Epithelial cell of proximal tubule (primary cell): ENCODE results near the gene IL33. TPM values are rescaled to one million over a fixed set of nuclear protein-coding genes. Genes with fewer than 3 reads are reported as not detected.

Experiments used
- DNase-seq: peaks from one replicate; pipeline ENCODE4 v3.0.0-alpha.2; 2011; ENCODE audit warnings: low read depth
- H3K4me3 ChIP-seq: 2 replicates; pipeline ENCODE4 v1.5.1; 2011; ENCODE audit warnings: low read depth, mild to moderate bottlenecking, low read length
- total RNA-seq: library from RNA; depleted of rRNA; stranded (reverse); fragments of >200 nt; gene quantifications from 2 replicates; pipeline ENCODE4 v1.2.3, GENCODE V29; 2015
- TF ChIP-seq, protein P1 (sequence below): conservative IDR thresholded peaks from 2 replicates; pipeline ENCODE4 v1.5.1; 2012; ENCODE audit warnings: low read depth, mild to moderate bottlenecking, low read length

IL33 gene
- total RNA-seq, 1 donor from 2014 or later, result 1.3 TPM

DNA sequence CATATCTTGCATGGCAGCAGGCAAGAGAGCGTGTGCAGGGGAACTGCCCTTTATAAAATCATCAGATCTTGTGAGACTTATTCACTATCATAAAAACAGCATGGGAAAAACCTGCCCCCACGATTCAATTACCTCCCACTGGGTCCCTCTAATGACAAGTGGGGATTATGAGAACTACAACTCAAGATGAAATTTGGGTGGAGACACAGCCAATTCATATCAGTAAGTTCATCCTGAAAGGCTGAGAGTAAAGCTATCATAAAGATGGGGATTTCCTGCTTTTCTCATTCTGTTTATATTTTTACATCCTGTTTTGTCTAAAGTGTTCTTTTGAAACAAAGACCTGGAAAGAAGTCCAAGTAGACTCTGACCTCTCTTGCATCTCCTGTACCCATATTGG, 28.9 kb upstream of the IL33 start:
- H3K4me3 ChIP-seq, result no peak overlapping the region
- TF ChIP-seq, protein P1, sequence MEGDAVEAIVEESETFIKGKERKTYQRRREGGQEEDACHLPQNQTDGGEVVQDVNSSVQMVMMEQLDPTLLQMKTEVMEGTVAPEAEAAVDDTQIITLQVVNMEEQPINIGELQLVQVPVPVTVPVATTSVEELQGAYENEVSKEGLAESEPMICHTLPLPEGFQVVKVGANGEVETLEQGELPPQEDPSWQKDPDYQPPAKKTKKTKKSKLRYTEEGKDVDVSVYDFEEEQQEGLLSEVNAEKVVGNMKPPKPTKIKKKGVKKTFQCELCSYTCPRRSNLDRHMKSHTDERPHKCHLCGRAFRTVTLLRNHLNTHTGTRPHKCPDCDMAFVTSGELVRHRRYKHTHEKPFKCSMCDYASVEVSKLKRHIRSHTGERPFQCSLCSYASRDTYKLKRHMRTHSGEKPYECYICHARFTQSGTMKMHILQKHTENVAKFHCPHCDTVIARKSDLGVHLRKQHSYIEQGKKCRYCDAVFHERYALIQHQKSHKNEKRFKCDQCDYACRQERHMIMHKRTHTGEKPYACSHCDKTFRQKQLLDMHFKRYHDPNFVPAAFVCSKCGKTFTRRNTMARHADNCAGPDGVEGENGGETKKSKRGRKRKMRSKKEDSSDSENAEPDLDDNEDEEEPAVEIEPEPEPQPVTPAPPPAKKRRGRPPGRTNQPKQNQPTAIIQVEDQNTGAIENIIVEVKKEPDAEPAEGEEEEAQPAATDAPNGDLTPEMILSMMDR, result no peak
- no peak for DNase-seq

DNA sequence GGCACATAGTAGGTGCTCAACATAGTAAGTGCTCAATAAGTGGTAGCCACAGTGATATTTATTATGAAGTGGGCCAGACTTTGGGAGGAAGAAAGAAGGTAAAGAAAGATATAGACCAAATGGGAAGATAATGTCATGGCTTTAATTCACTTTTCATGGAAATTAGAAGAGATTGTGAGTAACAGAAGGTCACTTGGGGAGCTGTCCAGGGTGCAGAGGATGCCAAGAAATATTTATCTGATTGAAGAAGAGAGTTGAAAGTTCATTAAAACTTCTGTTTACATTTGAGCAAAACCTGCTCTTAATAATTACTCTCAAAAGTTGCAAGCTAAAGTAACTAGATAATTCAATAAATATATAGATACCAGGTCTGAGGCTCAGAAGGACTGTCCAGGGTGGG, 28.3 kb upstream of the IL33 start:
- no peak for DNase-seq
- H3K4me3 ChIP-seq, result no peak overlapping the region
- TF ChIP-seq, protein P1, result no peak

GRCh38 chr9:6188466-6188865, 27.1 kb upstream of the IL33 start:
- H3K4me3 ChIP-seq, result no peak overlapping the region
- no peak for DNase-seq
- TF ChIP-seq, protein P1, result no peak

DNA sequence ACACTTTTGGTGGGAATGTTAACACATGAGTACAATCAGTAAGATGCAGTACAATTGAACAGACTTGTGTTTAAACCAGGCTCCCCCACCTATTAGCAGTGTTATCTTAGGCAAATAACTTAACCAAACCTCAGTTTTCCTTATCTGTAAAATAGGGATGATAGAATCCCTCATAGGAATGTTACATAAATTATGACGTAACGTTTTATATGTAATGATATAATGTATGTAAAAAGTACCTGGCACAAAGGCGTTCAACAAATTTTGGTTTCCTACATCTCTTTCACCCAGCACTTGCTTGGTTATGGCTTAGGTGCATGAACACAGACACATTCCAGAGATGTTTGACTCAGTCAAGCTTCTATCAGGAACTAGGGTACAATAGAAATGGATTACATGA, 26.7 kb upstream of the IL33 start:
- TF ChIP-seq, protein P1, result no peak
- no peak for DNase-seq

DNA sequence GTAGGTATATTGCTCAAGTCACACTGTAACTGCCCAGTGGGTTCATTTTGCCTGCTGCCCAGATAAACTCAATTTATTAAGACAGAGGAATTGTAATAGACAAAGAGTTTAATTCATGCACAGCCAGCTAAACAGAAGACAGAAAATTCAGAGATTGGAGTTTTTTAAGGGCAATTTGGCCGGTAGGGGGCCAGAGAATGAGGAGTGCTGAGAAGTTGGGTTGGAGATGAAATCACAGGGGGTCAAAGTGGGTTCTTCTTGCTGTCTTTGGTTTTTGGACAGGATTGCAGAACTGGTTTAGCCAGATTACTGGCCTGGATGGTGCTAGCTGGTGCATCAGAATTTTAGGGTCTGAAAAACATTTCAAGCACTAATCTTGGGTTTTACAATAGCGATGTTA, 20.7 kb upstream of the IL33 start:
- TF ChIP-seq, protein P1, result peak; percentile 33
- no peak for DNase-seq
- no peak overlapping the region for H3K4me3 ChIP-seq

More for the DNA sequence above, 26.7 kb upstream of the IL33 start:
- no peak overlapping the region for H3K4me3 ChIP-seq

- no peak for DNase-seq
- TF ChIP-seq, protein P1, result no peak
- no peak overlapping the region for H3K4me3 ChIP-seq
Observed at GRCh38 chr9:6195714-6196360, 19.8 kb upstream of the IL33 start.

DNA sequence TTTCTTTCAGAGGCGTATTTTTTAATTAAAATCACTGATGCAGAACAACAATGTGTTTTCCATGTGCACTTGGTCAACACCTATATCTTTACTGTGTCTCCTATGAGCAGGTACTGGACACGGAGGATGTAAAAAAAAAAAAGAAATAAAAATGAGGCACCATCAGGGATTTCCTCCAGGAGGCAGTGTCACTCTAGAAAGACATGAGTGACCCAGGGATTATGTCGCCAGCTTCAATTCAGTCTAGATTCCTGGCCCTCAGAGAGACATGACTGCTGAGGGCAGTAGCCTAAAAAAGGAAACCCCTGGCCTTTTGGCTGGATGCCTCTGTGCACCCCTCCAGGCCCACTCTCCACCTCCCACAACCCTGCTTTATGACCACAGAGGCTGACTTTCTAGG, 18.3 kb upstream of the IL33 start:
- TF ChIP-seq, protein P1, result peak; percentile 46
- DNase-seq, result no peak
- no peak overlapping the region for H3K4me3 ChIP-seq
